ENCODE data around the gene GMEB1.
"Not testable (repeated sequence)": the region's sequence is repeated elsewhere in the genome, so short reads cannot be mapped to it uniquely, and the experiment has no call there.

Gene GMEB1

GRCh38 chr1:28644494-28644893 lies 24.1 kb upstream of the GMEB1 start:
- DNase-seq (ENCODE audit: low spot score): no peak
- no peak for TF ChIP-seq CTCF (IDR thresholded peaks at IDR 0.05; ENCODE audit: extremely low read depth, missing control alignments)

GRCh38 chr1:28645406-28645805 lies 23.2 kb upstream of the GMEB1 start:
- not testable (repeated sequence) for DNase-seq (ENCODE audit: low spot score)

GRCh38 chr1:28646040-28646439 lies 22.5 kb upstream of the GMEB1 start:
- TF ChIP-seq CTCF (IDR thresholded peaks at IDR 0.05; ENCODE audit: extremely low read depth, missing control alignments): no peak
- DNase-seq (ENCODE audit: low spot score): no peak

- no peak for TF ChIP-seq CTCF (IDR thresholded peaks at IDR 0.05; ENCODE audit: extremely low read depth, missing control alignments)
These were observed 20.5 kb upstream of the GMEB1 start for GRCh38 chr1:28648008-28648473.

GRCh38 chr1:28648474-28649198 lies 19.9 kb upstream of the GMEB1 start, which contains the start of gene RNU11:
Gene RNU11 (plus strand): TSS chr1:28648600.
- peak; percentile 70 for DNase-seq (ENCODE audit: low spot score)
- TF ChIP-seq CTCF (IDR thresholded peaks at IDR 0.05; ENCODE audit: extremely low read depth, missing control alignments): no peak

More at GRCh38 chr1:28648008-28648473, 20.5 kb upstream of the GMEB1 start:
- DNase-seq (ENCODE audit: low spot score): peak; percentile 85

GRCh38 chr1:28653063-28653462 lies 15.5 kb upstream of the GMEB1 start:
- DNase-seq (ENCODE audit: low spot score): not testable (repeated sequence)

GRCh38 chr1:28653870-28654269 lies 14.7 kb upstream of the GMEB1 start:
- DNase-seq (ENCODE audit: low spot score): not testable (repeated sequence)

GRCh38 chr1:28655448-28656311 lies 12.9 kb upstream of the GMEB1 start:
- not testable (repeated sequence) for DNase-seq (ENCODE audit: low spot score)

- no peak for DNase-seq (ENCODE audit: low spot score)
- TF ChIP-seq CTCF (IDR thresholded peaks at IDR 0.05; ENCODE audit: extremely low read depth, missing control alignments): no peak
These were observed 12.2 kb upstream of the GMEB1 start for GRCh38 chr1:28656335-28656734.

Data from GM20000 (cell line).